SK-N-SH (cell line): ENCODE results near the gene XPR1. TPM values are rescaled to one million over a fixed set of nuclear protein-coding genes. Genes with fewer than 3 reads are reported as not detected.
A peak's percentile ranks its signal among the peaks of the same experiment; 100 is the strongest.

Experiments used
- CTCF ChIA-PET: fragments of 300-600, 350-600 bp; formaldehyde crosslinking; extraction: SDS; loops from one replicate; lab custom pipeline; 2021; lab: Yijun Ruan, JAX
- POLR2A ChIA-PET: fragments of 350-600 bp; sonication (Branson Sonifier 250); formaldehyde crosslinking; extraction: SDS; loops from one replicate; lab custom pipeline; 2020; ENCODE audit warnings: antibody characterized with exemption, inconsistent platforms; lab: Yijun Ruan, JAX
- DNase-seq: peaks from one replicate; pipeline ENCODE4 v3.0.0; 2012
- H2AFZ ChIP-seq: fragments of 200-600 bp; sonication (generic); 2 replicates; pipeline ENCODE4 v1.8.1; 2016; ENCODE audit warnings: antibody characterized with exemption, mild to moderate bottlenecking, low read depth
- H3F3A ChIP-seq: fragments of 200-600 bp; sonication (generic); replicated peaks from 2 replicates; pipeline ENCODE3; 2016; ENCODE audit warnings: antibody characterized with exemption, mild to moderate bottlenecking; ENCODE audit not compliant: insufficient read depth
- H3K27ac ChIP-seq, 2 experiments: fragments of 200-500 bp in 1 of 2; fragments of 200-600 bp in 1 of 2; sonication (Bioruptor generic) in 1 of 2; sonication (generic), shearing (Covaris generic) in 1 of 2; 2 replicates each; pipeline versions ENCODE4 v1.5.1 to v1.6.1; 2014 to 2016; ENCODE audit warnings: low read depth in 2 of 2, inconsistent platforms in 1 of 2, low read length in 1 of 2, mild to moderate bottlenecking in 1 of 2, mixed read lengths in 1 of 2
- H3K27me3 ChIP-seq: fragments of 200-600 bp; sonication (generic), shearing (Covaris generic); 2 replicates; pipeline ENCODE4 v1.6.1; 2016; ENCODE audit warnings: mixed run types; ENCODE audit not compliant: insufficient read depth
- H3K36me3 ChIP-seq, 2 experiments: fragments of 200-500 bp in 1 of 2; fragments of 200-600 bp in 1 of 2; sonication (Bioruptor generic) in 1 of 2; sonication (generic) in 1 of 2; replicated peaks in 1 of 2; 2 replicates each; pipeline versions ENCODE3 to v1.5.1; 2014 to 2016; ENCODE audit warnings: low read length in 1 of 2, mild to moderate bottlenecking in 1 of 2; ENCODE audit not compliant: insufficient read depth in 2 of 2, control insufficient read depth in 1 of 2
- H3K4me1 ChIP-seq, 2 experiments: fragments of 200-500 bp in 1 of 2; fragments of 200-600 bp in 1 of 2; sonication (Bioruptor generic) in 1 of 2; sonication (generic), shearing (Covaris generic) in 1 of 2; 2 replicates each; pipeline versions ENCODE4 v1.5.1 to v1.6.1; 2014 to 2016; ENCODE audit warnings: low read depth in 1 of 2, low read length in 1 of 2, mixed run types in 1 of 2; ENCODE audit not compliant: insufficient read depth in 2 of 2, control insufficient read depth in 1 of 2
- H3K4me2 ChIP-seq: fragments of 200-600 bp; sonication (generic), shearing (Covaris generic); 2 replicates; pipeline ENCODE4 v1.6.1; 2017; ENCODE audit warnings: mixed run types
- H3K4me3 ChIP-seq, 2 experiments: fragments of 200-500 bp in 1 of 2; fragments of 200-600 bp in 1 of 2; sonication (Bioruptor generic) in 1 of 2; sonication (generic), shearing (Covaris generic) in 1 of 2; 2 replicates each; pipeline versions ENCODE4 v1.5.1 to v1.8.1; 2014 to 2016; ENCODE audit warnings: low read depth in 2 of 2, inconsistent platforms in 1 of 2, low read length in 1 of 2, mild to moderate bottlenecking in 1 of 2, mixed read lengths in 1 of 2, moderate library complexity in 1 of 2
- H3K79me2 ChIP-seq: fragments of 200-600 bp; sonication (generic); 2 replicates; pipeline ENCODE4 v1.8.1; 2017; ENCODE audit warnings: mild to moderate bottlenecking; ENCODE audit not compliant: insufficient read depth
- H3K9ac ChIP-seq: fragments of 200-600 bp; sonication (generic); 2 replicates; pipeline ENCODE4 v1.6.1; 2017; ENCODE audit warnings: mixed run types
- H3K9me2 ChIP-seq: fragments of 200-600 bp; sonication (generic); 2 replicates; pipeline ENCODE4 v1.6.1; 2017; ENCODE audit warnings: mixed run types
- H3K9me3 ChIP-seq: fragments of 200-600 bp; sonication (generic); 2 replicates; pipeline ENCODE4 v1.6.1; 2017; ENCODE audit warnings: mixed run types, mild to moderate bottlenecking, moderate library complexity
- H4K20me1 ChIP-seq: fragments of 200-600 bp; sonication (generic); 2 replicates; pipeline ENCODE4 v1.6.1; 2017; ENCODE audit warnings: mild to moderate bottlenecking, mixed run types; ENCODE audit not compliant: insufficient read depth
- CHD2 ChIP-seq: fragments of 150-350 bp; IDR thresholded peaks from 2 replicates; pipeline ENCODE4 v1.6.1; 2018; ENCODE audit warnings: low read length; ENCODE audit not compliant: partially characterized antibody
- ELF1 ChIP-seq: IDR thresholded peaks from 2 replicates; pipeline ENCODE4 v1.4.0; 2012
- EP300 ChIP-seq, 2 experiments: IDR thresholded peaks; 2 replicates each; pipeline versions ENCODE4 v1.4.0 to v1.6.1; 2012; ENCODE audit warnings: borderline replicate concordance in 1 of 2, low read depth in 1 of 2, low read length in 1 of 2
- FOSL2 ChIP-seq: IDR thresholded peaks from 2 replicates; pipeline ENCODE4 v1.4.0; 2012; ENCODE audit warnings: low read depth, mild to moderate bottlenecking, moderate library complexity, borderline replicate concordance
- GABPA ChIP-seq: IDR thresholded peaks from 2 replicates; pipeline ENCODE4 v1.4.0; 2012; ENCODE audit warnings: low read depth, mild to moderate bottlenecking
- GATA2 ChIP-seq: sonication (generic); formaldehyde crosslinking; IDR thresholded peaks from 2 replicates; pipeline ENCODE4 v1.5.0; 2020; ENCODE audit warnings: mild to moderate bottlenecking, missing genetic modification reagents
- JUND ChIP-seq: IDR thresholded peaks from 2 replicates; pipeline ENCODE4 v1.4.0; 2012
- MXI1 ChIP-seq: IDR thresholded peaks from 2 replicates; pipeline ENCODE4 v1.6.1; 2012; ENCODE audit warnings: mild to moderate bottlenecking, low read depth, low read length, improper control_type of control experiment
- NFIC ChIP-seq: IDR thresholded peaks from 2 replicates; pipeline ENCODE4 v1.4.0; 2012; ENCODE audit warnings: borderline replicate concordance
- POLR2AphosphoS5 ChIP-seq: IDR thresholded peaks from 2 replicates; pipeline ENCODE4 v1.6.1; 2012; ENCODE audit warnings: low read depth, low read length
- RCOR1 ChIP-seq: fragments of 150-350 bp; IDR thresholded peaks from 2 replicates; pipeline ENCODE4 v1.6.1; 2017; ENCODE audit warnings: antibody characterized with exemption, low read length
- SIN3A ChIP-seq: IDR thresholded peaks from 2 replicates; pipeline ENCODE4 v1.6.1; 2012; ENCODE audit warnings: low read depth, mild to moderate bottlenecking, low read length, moderate library complexity, borderline replicate concordance
- TCF12 ChIP-seq: IDR thresholded peaks from 2 replicates; pipeline ENCODE4 v1.4.0; 2012
- TEAD4 ChIP-seq: IDR thresholded peaks from 2 replicates; pipeline ENCODE4 v1.4.0; 2012; ENCODE audit warnings: mild to moderate bottlenecking, borderline replicate concordance; ENCODE audit not compliant: insufficient read depth
- WGBS: methylation state at CpG from one replicate; pipeline ENCODE4 v1.1.6; 2017; ENCODE audit warnings: low lambda C conversion rate; 5-methylcytosine and 5-hydroxymethylcytosine counted together
- polyA plus RNA-seq, 3 experiments: library from polyadenylated mRNA; depleted of rRNA; stranded (reverse); fragments of >200 nt; gene quantifications; 2 replicates each; pipeline ENCODE4 v1.2.3, GENCODE V29; 2012
- TF ChIP-seq, protein P1 (sequence below): fragments of 200-600 bp; sonication (generic); IDR thresholded peaks from 2 replicates; pipeline ENCODE4 v1.6.1; 2017; ENCODE audit warnings: antibody characterized with exemption, mild to moderate bottlenecking, moderate library complexity
- TF ChIP-seq, protein P2 (sequence below): fragments of 150-350 bp; IDR thresholded peaks from 2 replicates; pipeline ENCODE4 v1.6.1; 2017; ENCODE audit warnings: antibody characterized with exemption, low read length, low read depth, borderline replicate concordance
- TF ChIP-seq, protein P3 (sequence below): IDR thresholded peaks from 2 replicates; pipeline ENCODE4; 2012

XPR1 gene
- polyA plus RNA-seq, 1 of the 3 experiments (the other 2 are of a cell fraction), result 7.9 TPM

DNA sequence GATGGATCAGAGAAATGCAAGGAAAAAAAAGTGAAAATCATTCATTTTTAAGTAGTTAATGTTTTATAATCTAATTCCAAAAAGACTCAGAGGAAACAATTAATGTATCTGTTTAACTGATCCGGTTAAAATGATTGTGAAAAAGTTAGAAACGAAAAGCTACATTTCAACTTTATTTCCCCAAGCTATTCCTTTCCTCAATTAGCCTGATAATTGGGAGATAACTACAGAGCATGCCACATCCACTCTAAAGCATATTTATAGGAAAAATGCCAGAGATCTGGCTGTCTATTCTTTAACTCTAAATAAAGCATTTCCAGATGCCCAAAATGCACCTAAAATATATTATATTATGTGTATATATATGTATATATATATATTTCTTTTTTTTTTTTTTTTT lies 35.9 kb upstream of the XPR1 start:
- Histone ChIP-seq H3K4me3 (no peak overlapping the region), H3K4me2 (no peak overlapping the region), H3K9ac (no peak overlapping the region), H3K79me2 (no peaks in the 10 kb centered on the region), H4K20me1 (no peaks in the 10 kb centered on the region), H3K9me2 (no peaks in the 10 kb centered on the region), H3K27ac (peak overlapping the region in 1 of 2 experiments; percentile 76; a peak in 1 of 4 replicates), H2AFZ (no peak overlapping the region), H3K9me3 (no peaks in the 10 kb centered on the region), H3F3A (no peaks in the 10 kb centered on the region), H3K36me3 (no peaks in the 10 kb centered on the region), H3K27me3 (no peaks in the 10 kb centered on the region), H3K4me1 (peaks cover 0 to 38% of the 10 kb centered on the region in 2 experiments; a peak in 2 of 4 replicates)
- peak; percentile 61 for DNase-seq
- ChIA-PET POLR2A (interaction anchor here (0.6 to 0.7 kb wide), 2 partner anchors 26 to 94 kb away, joined by 3 to 4 read pairs; partner anchors contain the start of gene ACBD6), CTCF (interaction anchor here (0.7 to 2.5 kb wide), 5 partner anchors 29 to 267 kb away, joined by 3 to 10 read pairs (median 5); partner anchors contain the start of gene XPR1)
- 14% methylated on average over 2 of the region's 2 CpGs for WGBS
- TF ChIP-seq, protein P1, sequence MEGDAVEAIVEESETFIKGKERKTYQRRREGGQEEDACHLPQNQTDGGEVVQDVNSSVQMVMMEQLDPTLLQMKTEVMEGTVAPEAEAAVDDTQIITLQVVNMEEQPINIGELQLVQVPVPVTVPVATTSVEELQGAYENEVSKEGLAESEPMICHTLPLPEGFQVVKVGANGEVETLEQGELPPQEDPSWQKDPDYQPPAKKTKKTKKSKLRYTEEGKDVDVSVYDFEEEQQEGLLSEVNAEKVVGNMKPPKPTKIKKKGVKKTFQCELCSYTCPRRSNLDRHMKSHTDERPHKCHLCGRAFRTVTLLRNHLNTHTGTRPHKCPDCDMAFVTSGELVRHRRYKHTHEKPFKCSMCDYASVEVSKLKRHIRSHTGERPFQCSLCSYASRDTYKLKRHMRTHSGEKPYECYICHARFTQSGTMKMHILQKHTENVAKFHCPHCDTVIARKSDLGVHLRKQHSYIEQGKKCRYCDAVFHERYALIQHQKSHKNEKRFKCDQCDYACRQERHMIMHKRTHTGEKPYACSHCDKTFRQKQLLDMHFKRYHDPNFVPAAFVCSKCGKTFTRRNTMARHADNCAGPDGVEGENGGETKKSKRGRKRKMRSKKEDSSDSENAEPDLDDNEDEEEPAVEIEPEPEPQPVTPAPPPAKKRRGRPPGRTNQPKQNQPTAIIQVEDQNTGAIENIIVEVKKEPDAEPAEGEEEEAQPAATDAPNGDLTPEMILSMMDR, result no peak
- TF ChIP-seq NFIC (no peak), SIN3A (no peak), TCF12 (peak; percentile 70), GABPA (no peak), EP300 (IDR thresholded peaks at IDR 0.05; ENCODE audit: borderline replicate concordance in 1 of 2, low read depth in 1 of 2, low read length in 1 of 2) (peak in 1 of 2 experiments; percentile 98; a peak in 2 of 4 replicates), MXI1 (peak; percentile 30; the same call in 1 of the 2 replicates), CHD2 (peak; percentile 74), GATA2 (CRISPR knock-in tag) (peak; percentile 91), JUND (0 out of 2 replicates have a peak, but pooled peaks have one; percentile 21), RCOR1 (peak; percentile 92), TEAD4 (peak; percentile 58; the same call in 1 of the 2 replicates), ELF1 (no peak), POLR2AphosphoS5 (peak; percentile 67), FOSL2 (no peak)
- TF ChIP-seq, protein P2, sequence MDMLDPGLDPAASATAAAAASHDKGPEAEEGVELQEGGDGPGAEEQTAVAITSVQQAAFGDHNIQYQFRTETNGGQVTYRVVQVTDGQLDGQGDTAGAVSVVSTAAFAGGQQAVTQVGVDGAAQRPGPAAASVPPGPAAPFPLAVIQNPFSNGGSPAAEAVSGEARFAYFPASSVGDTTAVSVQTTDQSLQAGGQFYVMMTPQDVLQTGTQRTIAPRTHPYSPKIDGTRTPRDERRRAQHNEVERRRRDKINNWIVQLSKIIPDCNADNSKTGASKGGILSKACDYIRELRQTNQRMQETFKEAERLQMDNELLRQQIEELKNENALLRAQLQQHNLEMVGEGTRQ, result no peak
- TF ChIP-seq, protein P3, sequence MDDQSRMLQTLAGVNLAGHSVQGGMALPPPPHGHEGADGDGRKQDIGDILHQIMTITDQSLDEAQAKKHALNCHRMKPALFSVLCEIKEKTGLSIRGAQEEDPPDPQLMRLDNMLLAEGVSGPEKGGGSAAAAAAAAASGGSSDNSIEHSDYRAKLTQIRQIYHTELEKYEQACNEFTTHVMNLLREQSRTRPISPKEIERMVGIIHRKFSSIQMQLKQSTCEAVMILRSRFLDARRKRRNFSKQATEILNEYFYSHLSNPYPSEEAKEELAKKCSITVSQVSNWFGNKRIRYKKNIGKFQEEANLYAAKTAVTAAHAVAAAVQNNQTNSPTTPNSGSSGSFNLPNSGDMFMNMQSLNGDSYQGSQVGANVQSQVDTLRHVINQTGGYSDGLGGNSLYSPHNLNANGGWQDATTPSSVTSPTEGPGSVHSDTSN, result peak; percentile 44; the same call in 1 of the 2 replicates
